ENCODE results near the gene PLB1. TPM values are rescaled to one million over a fixed set of nuclear protein-coding genes. Genes with fewer than 3 reads are reported as not detected.

PLB1 gene
- total RNA-seq, 2 donors from 2014 or later = 1.0 to 12.9 TPM

- intact Hi-C loops (cut with DNase I) = no loop called here
- 47 to 62% methylated on average over 3 of the region's 3 CpGs for WGBS, 2 donors
- H3K4me1 ChIP-seq = peaks cover 29% of the 10 kb centered on the region
- no peak for ATAC-seq
- H3K27me3 ChIP-seq = no peaks in the 10 kb centered on the region
- TF ChIP-seq POLR2A (IDR thresholded peaks at IDR 0.05) = no peak
- TF ChIP-seq CTCF (IDR thresholded peaks at IDR 0.05) = no peak
- H3K27ac ChIP-seq = peak overlapping the region in 1 of 4 donors; percentile 2
- H3K36me3 ChIP-seq (replicated peaks in 1 of 2; ENCODE audit: insufficient read depth in 1 of 2, low read depth in 2 of 2) = no peaks in the 10 kb centered on the region
- DNase-seq = no peak
- no peaks in the 10 kb centered on the region for H3K9me3 ChIP-seq
- no peak overlapping the region for H3K4me3 ChIP-seq
Measured at GRCh38 chr2:28674062-28674712, 178.3 kb downstream of the PLB1 start.

DNA sequence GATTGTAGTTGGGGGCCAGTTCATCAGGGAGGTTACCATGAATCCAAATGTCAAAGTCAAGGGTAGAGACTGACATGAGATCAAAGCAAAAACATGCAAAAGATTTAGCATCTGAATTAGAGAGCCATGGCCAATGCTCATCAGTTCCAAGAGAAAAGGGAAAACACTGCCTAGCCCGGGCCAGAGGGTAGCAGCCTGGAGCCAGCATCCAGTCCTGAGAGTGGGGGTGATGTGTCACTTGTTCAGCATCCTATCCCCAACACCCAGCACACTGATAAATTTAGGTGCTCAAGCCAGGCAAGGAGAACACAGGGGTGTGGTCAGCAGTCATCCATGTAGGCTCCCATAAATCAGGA, 178.8 kb downstream of the PLB1 start:
- Histone ChIP-seq H3K4me1 (peaks cover 34% of the 10 kb centered on the region), H3K27me3 (no peaks in the 10 kb centered on the region), H3K27ac (no peak overlapping the region), H3K9me3 (no peaks in the 10 kb centered on the region), H3K4me3 (no peak overlapping the region), H3K36me3 (replicated peaks in 1 of 2; ENCODE audit: insufficient read depth in 1 of 2, low read depth in 2 of 2) (no peaks in the 10 kb centered on the region)
- TF ChIP-seq CTCF (IDR thresholded peaks at IDR 0.05) = no peak
- no peak for TF ChIP-seq POLR2A (IDR thresholded peaks at IDR 0.05)
- no peak for DNase-seq
- intact Hi-C loops (cut with DNase I) = no loop called here
- 86 to 100% methylated on average over 1 of the region's 1 CpG for WGBS, 2 donors
- ATAC-seq = no peak

DNA sequence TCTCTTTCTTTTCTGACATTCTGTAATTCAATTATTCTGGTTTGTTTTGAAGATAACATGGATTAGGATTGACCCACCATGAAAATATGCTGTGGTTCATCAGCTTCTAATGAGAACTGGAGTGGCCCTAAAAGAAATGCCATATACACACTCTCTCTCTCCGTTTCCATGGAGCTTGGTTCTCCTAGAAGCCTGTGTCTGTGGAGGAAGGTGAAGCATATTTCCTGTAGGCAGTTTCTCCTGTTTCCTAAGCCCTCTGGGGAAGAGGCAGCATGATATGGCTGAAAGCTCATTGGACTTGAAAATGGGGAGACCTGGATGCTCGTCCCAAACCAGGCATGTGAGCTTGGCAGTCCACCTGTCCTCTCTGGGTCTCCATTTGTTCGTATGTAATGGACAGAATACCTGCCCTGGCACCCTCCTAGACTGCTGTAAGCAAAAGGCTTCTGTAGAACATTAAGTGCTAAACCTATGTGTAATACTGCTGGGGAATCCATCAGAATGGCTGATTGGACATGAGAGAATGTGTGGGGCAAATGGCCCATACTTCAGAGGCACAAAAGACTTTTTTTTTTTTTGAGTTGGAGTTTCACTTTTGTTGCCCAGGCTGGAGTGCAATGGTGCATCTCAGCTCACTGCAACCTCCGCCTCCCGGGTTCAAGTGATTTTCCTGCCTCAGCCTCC, 180.4 kb downstream of the PLB1 start:
- no peaks in the 10 kb centered on the region for H3K9me3 ChIP-seq
- peaks cover 48% of the 10 kb centered on the region for H3K4me1 ChIP-seq
- H3K27ac ChIP-seq = no peak overlapping the region
- no peaks in the 10 kb centered on the region for H3K36me3 ChIP-seq (replicated peaks in 1 of 2; ENCODE audit: insufficient read depth in 1 of 2, low read depth in 2 of 2)
- intact Hi-C loops (cut with DNase I) = no loop called here
- no peaks in the 10 kb centered on the region for H3K27me3 ChIP-seq
- no peak for TF ChIP-seq CTCF (IDR thresholded peaks at IDR 0.05)
- TF ChIP-seq POLR2A (IDR thresholded peaks at IDR 0.05) = no peak
- 92 to 93% methylated on average over 5 of the region's 5 CpGs for WGBS, 2 donors
- DNase-seq (no peak), ATAC-seq (no peak)
- H3K4me3 ChIP-seq = no peak overlapping the region

GRCh38 chr2:28678175-28678855, 182.5 kb downstream of the PLB1 start:
- intact Hi-C loops (cut with DNase I) = no loop called here
- Histone ChIP-seq H3K4me1 (peaks cover 68% of the 10 kb centered on the region), H3K36me3 (replicated peaks in 1 of 2; ENCODE audit: insufficient read depth in 1 of 2, low read depth in 2 of 2) (no peaks in the 10 kb centered on the region), H3K4me3 (no peak overlapping the region), H3K27ac (peak overlapping the region; percentile 40 to 76 (median 62)), H3K27me3 (no peaks in the 10 kb centered on the region), H3K9me3 (no peaks in the 10 kb centered on the region)
- 22 to 23% methylated on average over 10 to 11 of the region's 11 CpGs for WGBS, 2 donors
- ATAC-seq (peak; percentile 31), DNase-seq (peak; percentile 44 to 67 (median 65))
- TF ChIP-seq CTCF (IDR thresholded peaks at IDR 0.05) (no peak), POLR2A (IDR thresholded peaks at IDR 0.05) (no peak)
